HepG2 (cell line): Measurements from ENCODE around the gene GMEB1. TPM values are rescaled to one million over a fixed set of nuclear protein-coding genes. Genes with fewer than 3 reads are reported as not detected.

ENCODE experiments used
- ARNT2 ChIP-seq: sonication (generic); formaldehyde crosslinking; IDR thresholded peaks from 2 replicates; pipeline ENCODE4 v1.8.0; 2022; ENCODE audit warnings: mild to moderate bottlenecking, low read depth, missing genetic modification reagents, moderate library complexity
- CREB1 ChIP-seq, 2 experiments: fragments of 450-650 bp in 1 of 2; IDR thresholded peaks; 2 replicates each; pipeline ENCODE4 v1.6.1; 2016 to 2017; ENCODE audit warnings: control low read depth in 1 of 2, mild to moderate bottlenecking in 1 of 2, missing compliant biosample characterization in 1 of 2, missing genetic modification characterization in 1 of 2
- CSRNP2 ChIP-seq: sonication (generic); formaldehyde crosslinking; conservative IDR thresholded peaks from 2 replicates; pipeline ENCODE4 v1.8.0; 2022; ENCODE audit warnings: low read depth, missing genetic modification reagents
- HNRNPH1 ChIP-seq: fragments of 200-400 bp; formaldehyde crosslinking; optimal IDR thresholded peaks from 2 replicates; pipeline ENCODE3; 2017; ENCODE audit warnings: mild to moderate bottlenecking, low read depth, low read length
- HOXA9 ChIP-seq: sonication (generic); formaldehyde crosslinking; IDR thresholded peaks from 2 replicates; pipeline ENCODE4 v1.8.1; 2022; ENCODE audit warnings: missing genetic modification reagents, mild to moderate bottlenecking, moderate library complexity, borderline replicate concordance
- IKZF1 ChIP-seq: fragments of 450-650 bp; IDR thresholded peaks from 2 replicates; pipeline ENCODE4 v1.7.1; 2016
- KLF11 ChIP-seq: IDR thresholded peaks from 2 replicates; pipeline ENCODE4 v1.6.1; 2016; ENCODE audit warnings: missing compliant biosample characterization
- NFE2L1 ChIP-seq: sonication (generic); formaldehyde crosslinking; IDR thresholded peaks from 2 replicates; pipeline ENCODE4 v1.4.0; 2020; ENCODE audit warnings: missing genetic modification reagents, mild to moderate bottlenecking, borderline replicate concordance
- NONO ChIP-seq, 2 experiments: fragments of 450-650 bp in 1 of 2; sonication (generic) in 1 of 2; formaldehyde crosslinking in 1 of 2; IDR thresholded peaks in 1 of 2; conservative IDR thresholded peaks in 1 of 2; 2 replicates each; pipeline versions ENCODE4 v1.6.1 to v1.8.0; 2017 to 2022; ENCODE audit warnings: mild to moderate bottlenecking in 1 of 2, missing genetic modification reagents in 1 of 2, moderate library complexity in 1 of 2
- PTBP1 ChIP-seq: fragments of 200-400 bp; formaldehyde crosslinking; IDR thresholded peaks from 2 replicates; pipeline ENCODE4 v1.6.1; 2018; ENCODE audit warnings: low read length, low read depth; ENCODE audit not compliant: poor library complexity, severe bottlenecking
- SRF ChIP-seq: IDR thresholded peaks from 2 replicates; pipeline ENCODE4 v1.6.1; 2011; ENCODE audit warnings: mild to moderate bottlenecking, low read depth, low read length, moderate library complexity
- TIGD3 ChIP-seq: sonication (generic); formaldehyde crosslinking; IDR thresholded peaks from 2 replicates; pipeline ENCODE4 v1.5.1; 2020; ENCODE audit warnings: mild to moderate bottlenecking, missing genetic modification reagents, borderline replicate concordance
- XRCC5 ChIP-seq: fragments of 200-400 bp; formaldehyde crosslinking; optimal IDR thresholded peaks from 2 replicates; pipeline ENCODE3; 2017; ENCODE audit warnings: mild to moderate bottlenecking, low read length
- ZFP36L1 ChIP-seq: sonication (generic); formaldehyde crosslinking; IDR thresholded peaks from 2 replicates; pipeline ENCODE4 v1.8.0; 2022; ENCODE audit warnings: mild to moderate bottlenecking, missing genetic modification reagents, moderate library complexity
- ZNF331 ChIP-seq: sonication (generic); formaldehyde crosslinking; IDR thresholded peaks from 2 replicates; pipeline ENCODE4 v1.4.0; 2020; ENCODE audit warnings: missing genetic modification reagents
- polyA plus RNA-seq, 8 experiments: library from polyadenylated mRNA; depleted of rRNA in 3 of 8; stranded (reverse) in 7 of 8; unstranded in 1 of 8; fragments of >200 nt; fragmentation: Illumina TruSeq in 4 of 8; extraction: Trizol in 4 of 8; gene quantifications; 2 replicates each; pipeline versions ENCODE4 v1.2.1 to v1.2.3, GENCODE V29; 2011 to 2016; ENCODE audit warnings: low read depth in 4 of 8, missing spikeins in 1 of 8, mixed read lengths in 1 of 8; ENCODE audit not compliant: insufficient read depth in 1 of 8
- total RNA-seq, 5 experiments: library from RNA; depleted of rRNA; stranded (reverse); fragments of >200 nt; fragmentation: Illumina TruSeq; extraction: Trizol; gene quantifications; 2 replicates each; pipeline ENCODE4 v1.2.3, GENCODE V29; 2016; ENCODE audit warnings: low read depth in 1 of 5
- TF ChIP-seq, protein P1 (sequence below): sonication (generic); formaldehyde crosslinking; conservative IDR thresholded peaks from 2 replicates; pipeline ENCODE4 v1.8.0; 2022; ENCODE audit warnings: missing genetic modification reagents
- TF ChIP-seq, protein P2 (sequence below): sonication (generic); formaldehyde crosslinking; conservative IDR thresholded peaks from 2 replicates; pipeline ENCODE4 v1.4.0; 2020; ENCODE audit warnings: missing genetic modification reagents
- TF ChIP-seq, protein P3 (sequence below): sonication (generic); formaldehyde crosslinking; IDR thresholded peaks from 2 replicates; pipeline ENCODE4 v1.5.1; 2020; ENCODE audit warnings: mild to moderate bottlenecking, missing genetic modification reagents

GMEB1 gene
- total and polyA plus RNA-seq, 2 of the 13 experiments (the other 11 are each of a cell fraction or from before 2014, with no cell fraction given): 3.0 to 6.0 TPM

- TF ChIP-seq CREB1 (IDR thresholded peaks at IDR 0.05) (no peak), CREB1 (CRISPR knock-in tag; IDR thresholded peaks at IDR 0.05) (peak; percentile 22; the same call in 1 of the 2 replicates), NONO (IDR thresholded peaks at IDR 0.05) (no peak), NONO (CRISPR knock-in tag; conservative IDR thresholded peaks at IDR 0.05) (no peak), HOXA9 (CRISPR knock-in tag) (no peak), ARNT2 (no peak), NFE2L1 (no peak), ZFP36L1 (CRISPR knock-in tag) (no peak), ZNF331 (CRISPR knock-in tag) (peak; percentile 60; the same call in 1 of the 2 replicates), SRF (no peak), CSRNP2 (no peak), XRCC5 (no peak), PTBP1 (no peak), KLF11 (no peak), IKZF1 (no peak), HNRNPH1 (no peak), TIGD3 (CRISPR knock-in tag) (no peak)
- TF ChIP-seq, protein P1, sequence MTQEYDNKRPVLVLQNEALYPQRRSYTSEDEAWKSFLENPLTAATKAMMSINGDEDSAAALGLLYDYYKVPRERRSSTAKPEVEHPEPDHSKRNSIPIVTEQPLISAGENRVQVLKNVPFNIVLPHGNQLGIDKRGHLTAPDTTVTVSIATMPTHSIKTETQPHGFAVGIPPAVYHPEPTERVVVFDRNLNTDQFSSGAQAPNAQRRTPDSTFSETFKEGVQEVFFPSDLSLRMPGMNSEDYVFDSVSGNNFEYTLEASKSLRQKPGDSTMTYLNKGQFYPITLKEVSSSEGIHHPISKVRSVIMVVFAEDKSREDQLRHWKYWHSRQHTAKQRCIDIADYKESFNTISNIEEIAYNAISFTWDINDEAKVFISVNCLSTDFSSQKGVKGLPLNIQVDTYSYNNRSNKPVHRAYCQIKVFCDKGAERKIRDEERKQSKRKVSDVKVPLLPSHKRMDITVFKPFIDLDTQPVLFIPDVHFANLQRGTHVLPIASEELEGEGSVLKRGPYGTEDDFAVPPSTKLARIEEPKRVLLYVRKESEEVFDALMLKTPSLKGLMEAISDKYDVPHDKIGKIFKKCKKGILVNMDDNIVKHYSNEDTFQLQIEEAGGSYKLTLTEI: no peak
- TF ChIP-seq, protein P2, sequence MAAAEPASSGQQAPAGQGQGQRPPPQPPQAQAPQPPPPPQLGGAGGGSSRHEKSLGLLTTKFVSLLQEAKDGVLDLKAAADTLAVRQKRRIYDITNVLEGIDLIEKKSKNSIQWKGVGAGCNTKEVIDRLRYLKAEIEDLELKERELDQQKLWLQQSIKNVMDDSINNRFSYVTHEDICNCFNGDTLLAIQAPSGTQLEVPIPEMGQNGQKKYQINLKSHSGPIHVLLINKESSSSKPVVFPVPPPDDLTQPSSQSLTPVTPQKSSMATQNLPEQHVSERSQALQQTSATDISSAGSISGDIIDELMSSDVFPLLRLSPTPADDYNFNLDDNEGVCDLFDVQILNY: no peak
- TF ChIP-seq, protein P3, sequence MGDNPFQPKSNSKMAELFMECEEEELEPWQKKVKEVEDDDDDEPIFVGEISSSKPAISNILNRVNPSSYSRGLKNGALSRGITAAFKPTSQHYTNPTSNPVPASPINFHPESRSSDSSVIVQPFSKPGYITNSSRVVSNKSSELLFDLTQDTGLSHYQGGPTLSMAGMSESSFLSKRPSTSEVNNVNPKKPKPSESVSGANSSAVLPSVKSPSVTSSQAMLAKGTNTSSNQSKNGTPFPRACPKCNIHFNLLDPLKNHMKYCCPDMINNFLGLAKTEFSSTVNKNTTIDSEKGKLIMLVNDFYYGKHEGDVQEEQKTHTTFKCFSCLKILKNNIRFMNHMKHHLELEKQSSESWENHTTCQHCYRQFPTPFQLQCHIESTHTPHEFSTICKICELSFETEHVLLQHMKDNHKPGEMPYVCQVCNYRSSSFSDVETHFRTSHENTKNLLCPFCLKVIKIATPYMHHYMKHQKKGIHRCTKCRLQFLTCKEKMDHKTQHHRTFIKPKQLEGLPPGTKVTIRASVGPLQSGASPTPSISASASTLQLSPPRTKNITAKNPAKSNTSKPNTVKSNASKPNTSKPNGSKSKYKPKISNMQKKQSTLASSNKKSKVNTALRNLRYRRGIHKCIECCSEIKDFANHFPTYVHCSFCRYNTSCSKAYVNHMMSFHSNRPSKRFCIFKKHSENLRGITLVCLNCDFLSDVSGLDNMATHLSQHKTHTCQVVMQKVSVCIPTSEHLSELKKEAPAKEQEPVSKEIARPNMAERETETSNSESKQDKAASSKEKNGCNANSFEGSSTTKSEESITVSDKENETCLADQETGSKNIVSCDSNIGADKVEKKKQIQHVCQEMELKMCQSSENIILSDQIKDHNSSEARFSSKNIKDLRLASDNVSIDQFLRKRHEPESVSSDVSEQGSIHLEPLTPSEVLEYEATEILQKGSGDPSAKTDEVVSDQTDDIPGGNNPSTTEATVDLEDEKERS: no peak
These were observed 22.5 kb upstream of the GMEB1 start (continued) for GRCh38 chr1:28646040-28646439.
